H1 (cell line): ENCODE data around the gene HOMER3. TPM values are rescaled to one million over a fixed set of nuclear protein-coding genes. Genes with fewer than 3 reads are reported as not detected.

Source experiments
- CTCF ChIA-PET: fragments of 300-600 bp; sonication (Branson Sonifier 250); formaldehyde crosslinking; loops from one replicate; lab custom pipeline; 2021; ENCODE audit not compliant: partially characterized antibody; lab: Charles Lee
- POLR2A ChIA-PET: fragments of 300-600 bp; sonication (Branson Sonifier 250); formaldehyde crosslinking; loops from one replicate; lab custom pipeline; 2021; ENCODE audit warnings: inconsistent platforms; ENCODE audit not compliant: partially characterized antibody; lab: Charles Lee
- DNase-seq, 2 experiments: peaks; one replicate each; pipeline versions ENCODE4 v3.0.0 to v3.0.0-alpha.2; 2010 to 2022; ENCODE audit warnings: low spot score in 2 of 2, low read depth in 1 of 2, mixed read lengths in 1 of 2
- FAIRE-seq: peaks from 2 replicates; lab custom pipeline; 2011; peaks lifted over from hg19 to GRCh38; lab: Jason Lieb, UNC
- H2AFZ ChIP-seq: 2 replicates; pipeline ENCODE4 v1.8.1; 2012; ENCODE audit warnings: low read length, inconsistent platforms
- H2AK5ac ChIP-seq: 2 replicates; pipeline ENCODE4 v1.6.1; 2013; ENCODE audit warnings: low read depth, low read length
- H2BK120ac ChIP-seq: replicated peaks from 2 replicates; pipeline ENCODE3; 2013; ENCODE audit warnings: low read depth, low read length, inconsistent platforms
- H2BK12ac ChIP-seq: 2 replicates; pipeline ENCODE4 v1.6.1; 2013; ENCODE audit warnings: low read depth, low read length
- H2BK15ac ChIP-seq: 2 replicates; pipeline ENCODE4 v1.6.1; 2013; ENCODE audit warnings: low read length
- H2BK20ac ChIP-seq: 2 replicates; pipeline ENCODE4 v1.6.1; 2013; ENCODE audit warnings: low read length
- H2BK5ac ChIP-seq: 2 replicates; pipeline ENCODE4 v1.6.1; 2013; ENCODE audit warnings: low read depth, low read length
- H3K14ac ChIP-seq: 2 replicates; pipeline ENCODE4 v1.6.1; 2013; ENCODE audit warnings: inconsistent platforms; ENCODE audit not compliant: insufficient read length
- H3K18ac ChIP-seq: 2 replicates; pipeline ENCODE4 v1.6.1; 2013; ENCODE audit warnings: low read length; ENCODE audit errors: extremely low read depth
- H3K23ac ChIP-seq: 2 replicates; pipeline ENCODE4 v1.6.1; 2013; ENCODE audit warnings: inconsistent platforms; ENCODE audit not compliant: insufficient read length
- H3K23me2 ChIP-seq: 2 replicates; pipeline ENCODE4 v1.6.1; 2013; ENCODE audit warnings: low read depth, low read length
- H3K27ac ChIP-seq: 2 replicates; pipeline ENCODE4 v1.6.1; 2011; ENCODE audit warnings: low read depth, low read length, inconsistent platforms
- H3K27me3 ChIP-seq, 4 experiments: replicated peaks in 1 of 4; 1 replicate in 1 of 4; 2 replicates in 3 of 4; pipeline versions ENCODE4 v1.6.1 to v1.8.1; 2011 to 2013; ENCODE audit warnings: low read length in 3 of 4, mild to moderate bottlenecking in 3 of 4, inconsistent platforms in 2 of 4, mixed read lengths in 2 of 4, moderate library complexity in 1 of 4; ENCODE audit not compliant: control insufficient read depth in 3 of 4, insufficient read depth in 3 of 4; ENCODE audit errors: extremely low read depth in 1 of 4
- H3K36me3 ChIP-seq, 4 experiments: 2 replicates each; pipeline versions ENCODE4 v1.6.1 to v1.8.1; 2011 to 2013; ENCODE audit warnings: mild to moderate bottlenecking in 4 of 4, low read length in 3 of 4, moderate library complexity in 2 of 4, control low read depth in 1 of 4, inconsistent platforms in 1 of 4; ENCODE audit not compliant: insufficient read depth in 4 of 4, control insufficient read depth in 2 of 4
- H3K4ac ChIP-seq: replicated peaks from 2 replicates; pipeline ENCODE3; 2013; ENCODE audit warnings: low read length, low read depth, mixed read lengths, inconsistent platforms; ENCODE audit not compliant: insufficient read length
- H3K4me1 ChIP-seq, 4 experiments: replicated peaks in 1 of 4; 1 replicate in 1 of 4; 2 replicates in 3 of 4; pipeline versions ENCODE4 v1.6.1 to v1.8.1; 2011 to 2013; ENCODE audit warnings: low read length in 3 of 4, inconsistent platforms in 2 of 4, mixed read lengths in 1 of 4; ENCODE audit not compliant: insufficient read depth in 4 of 4, control insufficient read depth in 3 of 4
- H3K4me2 ChIP-seq, 2 experiments: 2 replicates each; pipeline versions ENCODE4 v1.6.1 to v1.8.1; 2011 to 2013; ENCODE audit warnings: low read depth in 2 of 2, low read length in 2 of 2, control low read depth in 1 of 2, inconsistent platforms in 1 of 2, mild to moderate bottlenecking in 1 of 2; ENCODE audit not compliant: insufficient read depth in 1 of 2
- H3K4me3 ChIP-seq, 4 experiments: fragments of 200-600, 300-600 bp in 1 of 4; sonication (generic), shearing (Covaris generic), sonication (Bioruptor Twin) in 1 of 4; 2 replicates each; pipeline versions ENCODE4 v1.5.1 to v1.8.1; 2011 to 2016; ENCODE audit warnings: low read length in 4 of 4, low read depth in 3 of 4, control low read depth in 2 of 4, inconsistent platforms in 2 of 4, mild to moderate bottlenecking in 2 of 4, mixed read lengths in 1 of 4, moderate library complexity in 1 of 4; ENCODE audit not compliant: insufficient read depth in 2 of 4; ENCODE audit errors: extremely low read depth in 1 of 4
- H3K56ac ChIP-seq: replicated peaks from 2 replicates; pipeline ENCODE3; 2013; ENCODE audit warnings: low read depth, mild to moderate bottlenecking, mixed read lengths, low read length, inconsistent platforms; ENCODE audit not compliant: insufficient read length
- H3K79me1 ChIP-seq: 2 replicates; pipeline ENCODE4 v1.6.1; 2013; ENCODE audit warnings: low read depth, low read length, control low read depth
- H3K79me2 ChIP-seq, 2 experiments: 2 replicates each; pipeline versions ENCODE4 v1.6.1 to v1.8.1; 2012 to 2013; ENCODE audit warnings: low read length in 2 of 2, mild to moderate bottlenecking in 2 of 2, inconsistent platforms in 1 of 2; ENCODE audit not compliant: insufficient read depth in 2 of 2, control insufficient read depth in 1 of 2
- H3K9ac ChIP-seq, 4 experiments: replicated peaks in 1 of 4; 1 replicate in 1 of 4; 2 replicates in 3 of 4; pipeline versions ENCODE4 v1.6.1 to v1.8.1; 2011 to 2013; ENCODE audit warnings: low read depth in 3 of 4, low read length in 3 of 4, control low read depth in 2 of 4, mild to moderate bottlenecking in 2 of 4, moderate library complexity in 2 of 4, inconsistent platforms in 1 of 4; ENCODE audit errors: extremely low read depth in 1 of 4
- H3K9me3 ChIP-seq, 2 experiments: 2 replicates each; pipeline versions ENCODE4 v1.6.1 to v1.8.1; 2012 to 2013; ENCODE audit warnings: mild to moderate bottlenecking in 2 of 2, moderate library complexity in 2 of 2, control low read depth in 1 of 2, inconsistent platforms in 1 of 2, low read depth in 1 of 2, low read length in 1 of 2, mixed read lengths in 1 of 2; ENCODE audit not compliant: insufficient read depth in 2 of 2
- H4K20me1 ChIP-seq, 2 experiments: replicated peaks in 1 of 2; 2 replicates each; pipeline versions ENCODE3 to v1.8.1; 2011 to 2013; ENCODE audit warnings: inconsistent platforms in 2 of 2, low read length in 2 of 2, mild to moderate bottlenecking in 1 of 2; ENCODE audit not compliant: insufficient read depth in 2 of 2, control insufficient read depth in 1 of 2
- H4K5ac ChIP-seq: 2 replicates; pipeline ENCODE4 v1.6.1; 2013; ENCODE audit warnings: low read length, low read depth, mixed read lengths, inconsistent platforms; ENCODE audit not compliant: insufficient read length
- H4K8ac ChIP-seq: 2 replicates; pipeline ENCODE4 v1.8.0; 2013; ENCODE audit warnings: mild to moderate bottlenecking, moderate library complexity, low read length, inconsistent platforms; ENCODE audit not compliant: insufficient read depth; ENCODE audit errors: extremely low read depth
- H4K91ac ChIP-seq: replicated peaks from 2 replicates; pipeline ENCODE3; 2013; ENCODE audit warnings: low read length, mixed read lengths, inconsistent platforms; ENCODE audit not compliant: insufficient read length
- CHD2 ChIP-seq: IDR thresholded peaks from 2 replicates; pipeline ENCODE4 v1.6.1; 2012; ENCODE audit warnings: low read length, improper control_type of control experiment
- MAFK ChIP-seq: IDR thresholded peaks from 2 replicates; pipeline ENCODE4 v1.6.1; 2012; ENCODE audit warnings: low read depth, mild to moderate bottlenecking, improper control_type of control experiment, low read length
- POU5F1 ChIP-seq: IDR thresholded peaks from 2 replicates; pipeline ENCODE4 v1.6.1; 2011; ENCODE audit warnings: low read depth, mild to moderate bottlenecking, low read length, moderate library complexity
- RAD21 ChIP-seq, 2 experiments: IDR thresholded peaks in 1 of 2; conservative IDR thresholded peaks in 1 of 2; 2 replicates each; pipeline ENCODE4 v1.6.1; 2011; ENCODE audit warnings: low read depth in 2 of 2, low read length in 2 of 2, improper control_type of control experiment in 1 of 2, inconsistent platforms in 1 of 2, mild to moderate bottlenecking in 1 of 2, moderate library complexity in 1 of 2
- SP1 ChIP-seq: IDR thresholded peaks from 2 replicates; pipeline ENCODE4 v1.6.1; 2011; ENCODE audit warnings: low read depth, low read length
- SP2 ChIP-seq: IDR thresholded peaks from 2 replicates; pipeline ENCODE4 v1.6.1; 2012; ENCODE audit warnings: mild to moderate bottlenecking, low read length, inconsistent platforms
- TAF7 ChIP-seq: optimal IDR thresholded peaks from 2 replicates; pipeline ENCODE3; 2011; ENCODE audit warnings: low read depth, mild to moderate bottlenecking, inconsistent platforms, low read length, moderate library complexity, borderline replicate concordance
- USF2 ChIP-seq: IDR thresholded peaks from 2 replicates; pipeline ENCODE4 v1.6.1; 2011; ENCODE audit warnings: low read length, improper control_type of control experiment
- WGBS, 2 experiments: shearing (Covaris generic) in 1 of 2; methylation state at CpG; one replicate each; pipeline versions ENCODE4 v1.1.6 to v1.1.7; 2013 to 2015; ENCODE audit warnings: low lambda C conversion rate in 2 of 2, mixed read lengths in 2 of 2, inconsistent platforms in 1 of 2, low coverage in 1 of 2, missing lambda C conversion rate in 1 of 2; ENCODE audit not compliant: insufficient replicate concordance in 2 of 2, insufficient coverage in 1 of 2, insufficient read length in 1 of 2; ENCODE audit errors: extremely low coverage in 1 of 2, missing lambda C conversion rate in 1 of 2; 5-methylcytosine and 5-hydroxymethylcytosine counted together
- polyA plus RNA-seq, 7 experiments: library from polyadenylated mRNA; depleted of rRNA in 3 of 7; stranded (reverse) in 5 of 7; unstranded in 2 of 7; fragments of >200 nt in 5 of 7; fragments of 200-250 nt in 2 of 7; gene quantifications; 1 replicate in 5 of 7; 2 replicates in 1 of 7; 4 replicates in 1 of 7; pipeline versions ENCODE4 v1.2.1 to v1.2.3, GENCODE V29; 2011 to 2013; ENCODE audit warnings: missing spikeins in 2 of 7, mixed read lengths in 2 of 7
- total RNA-seq: library from RNA; stranded (reverse); fragmentation: NEBNext Ultra II Directional; extraction: Animal tissue kit (Norgen Biotek cat#: 25700); gene quantifications from 2 replicates; pipeline ENCODE4 v1.2.1, GENCODE V29; 2021

HOMER3 gene
- total and polyA plus RNA-seq, 2 of the 8 experiments (the other 6 are each of a cell fraction or from before 2014, with no cell fraction given) = 28.3 to 41.6 TPM

- H3K4me2 ChIP-seq = no peak overlapping the region
- no peak overlapping the region for H3K14ac ChIP-seq
- H3K56ac ChIP-seq = no peak overlapping the region
- DNase-seq = no peak
- WGBS, 2 experiments = 97% methylated on average over 8 of the region's 8 CpGs; no CpG with 5 or more reads in 1 of the 2 experiments
- no peak overlapping the region for H3K4me3 ChIP-seq
- H2BK20ac ChIP-seq = no peak overlapping the region
- H4K91ac ChIP-seq = no peak overlapping the region
- no peak overlapping the region for H3K4ac ChIP-seq
- FAIRE-seq = no peak
- H3K4me1 ChIP-seq = no peaks in the 10 kb centered on the region
- no peak overlapping the region for H4K5ac ChIP-seq
- H3K23me2 ChIP-seq = no peaks in the 10 kb centered on the region
- no peak overlapping the region for H2AK5ac ChIP-seq
- no peaks in the 10 kb centered on the region for H3K79me1 ChIP-seq
- H2BK12ac ChIP-seq = no peak overlapping the region
- no peak overlapping the region for H2AFZ ChIP-seq
- peaks cover 0 to 25% (median 5%) of the 10 kb centered on the region in 4 experiments; a peak in 5 of 8 replicates for H3K36me3 ChIP-seq
- no peaks in the 10 kb centered on the region for H3K9me3 ChIP-seq
- no peak overlapping the region for H2BK15ac ChIP-seq
- no peak overlapping the region for H2BK5ac ChIP-seq
- no peak overlapping the region for H4K8ac ChIP-seq
- POLR2A ChIA-PET = interaction anchor here (1.1 to 4.5 kb wide), 5 partner anchors 9 to 46 kb away, joined by 3 to 21 read pairs (median 6); partner anchors contain the start of genes COPE and DDX49
- H3K27me3 ChIP-seq = no peaks in the 10 kb centered on the region
- H3K79me2 ChIP-seq = no peaks in the 10 kb centered on the region
- no peak overlapping the region for H3K23ac ChIP-seq
- CTCF ChIA-PET = interaction anchor here (1.9 to 7.8 kb wide), 3 partner anchors 11 to 14 kb away, joined by 5 to 34 read pairs (median 13); partner anchors contain the start of genes COPE and DDX49
- H3K9ac ChIP-seq = no peak overlapping the region
- H2BK120ac ChIP-seq = no peak overlapping the region
- peaks cover 0 to 10% of the 10 kb centered on the region in 2 experiments for H4K20me1 ChIP-seq
- no peak overlapping the region for H3K18ac ChIP-seq
- no peak overlapping the region for H3K27ac ChIP-seq
- TF ChIP-seq USF2 (no peak), SP1 (no peak), MAFK (no peak), CHD2 (no peak), POU5F1 (no peak), RAD21 (IDR thresholded peaks at IDR 0.05 in 1 of 2, conservative IDR thresholded peaks at IDR 0.05 in 1 of 2; ENCODE audit: low read depth in 2 of 2, low read length in 2 of 2) (no peak), TAF7 (no peak), SP2 (no peak)
These were observed 36.0 kb downstream of the HOMER3 start for GRCh38 chr19:18905058-18905456.
